GM10266 (cell line): ENCODE data around the gene TRUB1.

Source experiments
- DNase-seq: peaks from one replicate; pipeline ENCODE4 v3.0.0; 2012; ENCODE audit errors: extremely low spot score
- CTCF ChIP-seq: IDR thresholded peaks from 2 replicates; pipeline ENCODE4 v1.5.1; 2012; ENCODE audit warnings: mild to moderate bottlenecking, low read depth; ENCODE audit not compliant: control insufficient read depth, insufficient read depth; ENCODE audit errors: missing control alignments

The TRUB1 gene

GRCh38 chr10:114914560-114914959 is 23.4 kb upstream of the TRUB1 start:
- no peak for TF ChIP-seq CTCF
- no peak for DNase-seq

DNA sequence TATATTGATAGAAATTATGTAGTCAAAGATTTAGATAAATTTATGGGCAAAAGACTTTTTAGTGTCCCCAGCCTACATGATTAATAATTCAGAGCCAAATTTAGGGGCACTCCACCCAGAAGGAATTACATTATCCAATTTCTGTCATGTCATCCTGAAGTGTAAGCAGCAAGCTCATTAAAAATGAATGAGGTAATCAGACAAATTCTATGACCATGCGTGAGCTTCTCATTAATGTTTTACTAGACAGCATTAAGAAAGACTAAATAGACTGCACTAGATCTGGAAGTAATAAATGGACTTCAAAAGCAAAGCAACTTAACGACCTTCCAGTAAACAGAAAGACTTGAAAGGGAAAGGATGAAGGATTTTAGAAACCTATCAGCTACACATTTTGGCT is 22.7 kb upstream of the TRUB1 start:
- TF ChIP-seq CTCF: no peak
- DNase-seq: no peak

- TF ChIP-seq CTCF: no peak
- no peak for DNase-seq
These were observed 21.3 kb upstream of the TRUB1 start for GRCh38 chr10:114916653-114917052.

DNA sequence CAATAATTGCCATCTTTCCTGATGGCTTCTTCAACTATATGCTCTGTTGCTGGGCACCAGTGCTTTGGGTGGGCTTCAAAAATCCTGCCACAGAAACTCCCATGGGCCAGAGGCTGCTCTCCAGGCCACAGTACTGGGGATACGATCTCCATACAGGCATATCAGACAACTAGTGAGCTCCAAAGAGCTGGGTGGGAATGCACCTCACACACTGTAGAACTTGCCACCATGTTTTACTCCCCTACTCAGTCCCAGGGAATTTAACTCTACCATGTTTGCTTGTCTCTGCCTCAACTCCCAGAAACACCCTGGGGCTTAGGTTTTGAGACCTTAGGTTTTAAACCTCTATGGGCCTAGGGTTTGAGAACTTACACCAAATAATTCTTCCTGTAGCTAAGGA is 20.5 kb upstream of the TRUB1 start:
- no peak for TF ChIP-seq CTCF
- DNase-seq: no peak

GRCh38 chr10:114917927-114918672 is 19.9 kb upstream of the TRUB1 start:
- no peak for TF ChIP-seq CTCF
- no peak for DNase-seq

DNA sequence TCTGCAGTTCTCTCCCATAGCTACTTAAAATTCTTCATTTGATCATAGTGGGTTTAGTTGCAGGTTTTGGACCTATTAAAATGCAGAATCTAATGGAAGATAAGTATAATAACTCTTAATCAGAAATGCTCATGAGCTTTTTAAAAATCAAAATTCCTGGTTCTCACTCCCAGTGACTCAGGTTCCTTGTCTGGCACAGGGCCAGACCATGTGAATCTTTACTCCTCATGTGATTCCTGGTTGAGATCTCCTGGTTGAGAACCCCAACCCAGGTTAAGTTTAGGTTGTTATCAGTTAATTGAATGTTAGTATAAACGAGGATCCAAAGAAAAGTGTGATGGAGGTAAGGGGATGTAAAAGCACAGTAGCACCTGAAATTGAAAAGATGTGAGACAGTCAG is 17.5 kb upstream of the TRUB1 start:
- TF ChIP-seq CTCF: no peak
- no peak for DNase-seq

DNA sequence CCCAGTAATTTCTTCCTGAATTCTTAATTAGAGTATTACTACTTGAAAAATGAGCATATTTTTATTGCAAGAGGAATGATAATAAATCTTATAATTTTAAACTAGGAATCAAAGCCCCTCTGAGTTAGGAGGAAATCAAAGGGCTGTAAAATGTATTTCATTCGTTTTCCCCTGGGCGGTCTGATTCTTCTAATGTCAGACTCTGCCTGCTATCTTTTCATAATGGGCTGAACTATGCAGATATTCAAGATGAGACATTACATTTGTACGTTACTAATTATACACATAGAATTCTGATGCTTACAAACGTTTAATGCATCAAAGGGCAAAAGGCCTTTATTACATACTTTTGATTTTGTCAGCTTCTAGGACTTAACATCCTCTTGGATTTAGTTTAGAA is 16.0 kb upstream of the TRUB1 start:
- no peak for TF ChIP-seq CTCF
- DNase-seq: no peak
